Testis (tissue), 3 donors: ENCODE measurements around the gene TEDDM1. TPM values are rescaled to one million over a fixed set of nuclear protein-coding genes. Genes with fewer than 3 reads are reported as not detected.

Experiments
- DNase-seq: peaks from one replicate; pipeline ENCODE4 v3.0.0-alpha.2; 2019
- H3K27ac ChIP-seq, 2 donors: fragments of 200-600 bp; sonication (generic); one replicate each; pipeline ENCODE4 v1.5.1; 2019
- H3K27me3 ChIP-seq: fragments of 200-600 bp; sonication (generic); one replicate; pipeline ENCODE4 v1.5.1; 2019
- H3K36me3 ChIP-seq: fragments of 200-600 bp; sonication (generic); one replicate; pipeline ENCODE4 v1.5.1; 2017; ENCODE audit warnings: low read depth; ENCODE audit errors: missing control alignments
- H3K4me1 ChIP-seq: fragments of 200-600 bp; sonication (generic); one replicate; pipeline ENCODE4 v1.5.1; 2019
- H3K4me3 ChIP-seq, 2 donors: fragments of 200-600 bp; sonication (generic); one replicate each; pipeline ENCODE4 v1.5.1; 2017 to 2019
- H3K9me3 ChIP-seq: fragments of 200-600 bp; sonication (generic); one replicate; pipeline ENCODE4 v1.5.1; 2017
- CTCF ChIP-seq, 3 experiments: fragments of 450-650 bp in 2 of 3; fragments of 200-600 bp in 1 of 3; sonication (generic) in 1 of 3; IDR thresholded peaks; one replicate each; pipeline ENCODE4 v1.5.1; 2016 to 2019; ENCODE audit warnings: antibody characterized with exemption in 3 of 3, mild to moderate bottlenecking in 2 of 3, moderate library complexity in 1 of 3
- POLR2A ChIP-seq: fragments of 450-650 bp; IDR thresholded peaks from one replicate; pipeline ENCODE4 v1.6.1; 2017; ENCODE audit warnings: antibody characterized with exemption, mild to moderate bottlenecking, moderate library complexity
- WGBS, 2 donors: methylation state at CpG; one replicate each; pipeline ENCODE4 v1.1.5; 2018; 5-methylcytosine and 5-hydroxymethylcytosine counted together
- intact Hi-C: fragments of 100-400 bp; cut with DNase I; formaldehyde crosslinking; loops from one replicate; pipeline ENCODE4 v1.15.1; 2023; ENCODE audit warnings: low total_unique reads
- polyA plus RNA-seq: library from polyadenylated mRNA; stranded (reverse); fragments of 350-450 nt; fragmentation: Illumina TruSeq; extraction: RNeasy Lipid Tissue Mini Kit (QIAGEN cat#74804); gene quantifications from one replicate; pipeline ENCODE4 v1.2.3, GENCODE V29; 2014; ENCODE audit warnings: low read depth, low replicate concordance; ENCODE audit not compliant: insufficient read depth
- total RNA-seq, 2 donors: library from RNA; depleted of rRNA; stranded (reverse); fragments of >200 nt; gene quantifications; one replicate each; pipeline ENCODE4 v1.2.3, GENCODE V29; 2016

The TEDDM1 gene
- total and polyA plus RNA-seq, 3 donors from 2014 or later, result not detected

- intact Hi-C loops, result no loop called here
- no peak overlapping the region for H3K27ac ChIP-seq
- DNase-seq, result no peak
- 76 to 81% methylated on average over 7 of the region's 7 CpGs for WGBS, 2 donors
- H3K4me3 ChIP-seq, result no peak overlapping the region
- H3K9me3 ChIP-seq, result no peaks in the 10 kb centered on the region
- no peaks in the 10 kb centered on the region for H3K27me3 ChIP-seq
- no peaks in the 10 kb centered on the region for H3K4me1 ChIP-seq
- no peak for TF ChIP-seq POLR2A
- no peak for TF ChIP-seq CTCF (IDR thresholded peaks at IDR 0.05)
- no peaks in the 10 kb centered on the region for H3K36me3 ChIP-seq
Measured at GRCh38 chr1:182359645-182360044, 40.8 kb downstream of the TEDDM1 start.

GRCh38 chr1:182357913-182358312, 42.6 kb downstream of the TEDDM1 start:
- H3K36me3 ChIP-seq, result no peaks in the 10 kb centered on the region
- no peaks in the 10 kb centered on the region for H3K27me3 ChIP-seq
- H3K4me1 ChIP-seq, result no peaks in the 10 kb centered on the region
- intact Hi-C loops, result no loop called here
- TF ChIP-seq POLR2A (no peak), CTCF (IDR thresholded peaks at IDR 0.05) (no peak)
- H3K4me3 ChIP-seq, result no peak overlapping the region
- DNase-seq, result no peak
- 68 to 90% methylated on average over 4 of the region's 4 CpGs for WGBS, 2 donors
- H3K9me3 ChIP-seq, result no peaks in the 10 kb centered on the region
- H3K27ac ChIP-seq, result no peak overlapping the region

- Histone ChIP-seq H3K9me3 (no peaks in the 10 kb centered on the region), H3K36me3 (no peaks in the 10 kb centered on the region), H3K27me3 (no peaks in the 10 kb centered on the region), H3K4me1 (no peaks in the 10 kb centered on the region), H3K27ac (no peak overlapping the region), H3K4me3 (no peak overlapping the region)
- no peak for TF ChIP-seq POLR2A
- no peak for TF ChIP-seq CTCF (IDR thresholded peaks at IDR 0.05)
- WGBS, 2 donors, result 87% methylated on average over 2 of the region's 2 CpGs
- no peak for DNase-seq
- intact Hi-C loops, result no loop called here
Measured at GRCh38 chr1:182357171-182357570, 43.3 kb downstream of the TEDDM1 start.

- WGBS, 2 donors, result 88 to 92% methylated on average over 2 of the region's 2 CpGs
- H3K4me3 ChIP-seq, result no peak overlapping the region
- DNase-seq, result no peak
- H3K4me1 ChIP-seq, result no peaks in the 10 kb centered on the region
- no peaks in the 10 kb centered on the region for H3K27me3 ChIP-seq
- no peaks in the 10 kb centered on the region for H3K36me3 ChIP-seq
- no peak overlapping the region for H3K27ac ChIP-seq
- intact Hi-C loops, result no loop called here
- TF ChIP-seq CTCF (IDR thresholded peaks at IDR 0.05) (no peak), POLR2A (no peak)
- no peaks in the 10 kb centered on the region for H3K9me3 ChIP-seq
Measured at GRCh38 chr1:182355723-182356098, 44.8 kb downstream of the TEDDM1 start.

- no peaks in the 10 kb centered on the region for H3K9me3 ChIP-seq
- H3K27ac ChIP-seq, result no peak overlapping the region
- DNase-seq, result no peak
- TF ChIP-seq POLR2A (no peak), CTCF (IDR thresholded peaks at IDR 0.05) (no peak)
- H3K4me1 ChIP-seq, result peaks cover 8% of the 10 kb centered on the region
- WGBS, 2 donors, result 77 to 78% methylated on average over 1 of the region's 1 CpG
- H3K27me3 ChIP-seq, result no peaks in the 10 kb centered on the region
- no peak overlapping the region for H3K4me3 ChIP-seq
- intact Hi-C loops, result no loop called here
- H3K36me3 ChIP-seq, result no peaks in the 10 kb centered on the region
Measured at GRCh38 chr1:182351790-182352364, 48.6 kb downstream of the TEDDM1 start.
